HL-60 (cell line): Measurements from ENCODE around the gene MCEMP1.

Source experiments
- DNase-seq, 2 experiments: peaks; one replicate each; pipeline ENCODE4 v3.0.0-alpha.2; 2010 to 2020; ENCODE audit warnings: low read depth in 1 of 2, low spot score in 1 of 2
- H3K27ac ChIP-seq: fragments of 250-450 bp; sonication (Bioruptor Pico); replicated peaks from 2 replicates; pipeline ENCODE4 v1.5.1; 2020; ENCODE audit warnings: mild to moderate bottlenecking, moderate library complexity
- H3K27me3 ChIP-seq: fragments of 250-450 bp; sonication (Bioruptor Pico); 2 replicates; pipeline ENCODE4 v1.5.1; 2021; ENCODE audit warnings: mild to moderate bottlenecking, moderate library complexity; ENCODE audit not compliant: insufficient read depth, poor library complexity, severe bottlenecking
- H3K4me3 ChIP-seq: replicated peaks from 2 replicates; pipeline ENCODE4 v1.5.1; 2011; ENCODE audit warnings: mild to moderate bottlenecking, control low read depth, low read length; ENCODE audit not compliant: insufficient read depth
- CTCF ChIP-seq: IDR thresholded peaks from one replicate; pipeline ENCODE4 v1.5.1; 2011; ENCODE audit warnings: low read length, control low read depth, inconsistent platforms; ENCODE audit not compliant: insufficient read depth
- GABPA ChIP-seq: IDR thresholded peaks from 2 replicates; pipeline ENCODE4 v1.6.1; 2012; ENCODE audit warnings: low read depth
- POLR2AphosphoS5 ChIP-seq: IDR thresholded peaks from 2 replicates; pipeline ENCODE4 v1.6.1; 2012; ENCODE audit warnings: low read depth
- REST ChIP-seq: IDR thresholded peaks from 2 replicates; pipeline ENCODE4 v1.6.1; 2012; ENCODE audit warnings: low read depth; ENCODE audit not compliant: insufficient replicate concordance
- SPI1 ChIP-seq: IDR thresholded peaks from 2 replicates; pipeline ENCODE4 v1.6.1; 2012; ENCODE audit warnings: low read depth, mild to moderate bottlenecking, borderline replicate concordance

Gene MCEMP1

GRCh38 chr19:7689165-7689564 lies 12.3 kb downstream of the MCEMP1 start:
- Histone ChIP-seq H3K4me3 (no peak overlapping the region), H3K27ac (no peak overlapping the region), H3K27me3 (no peaks in the 10 kb centered on the region)
- TF ChIP-seq SPI1: no peak
- no peak for TF ChIP-seq GABPA
- no peak for TF ChIP-seq REST
- TF ChIP-seq POLR2AphosphoS5: no peak
- no peak for TF ChIP-seq CTCF
- DNase-seq: no peak

- Histone ChIP-seq H3K27ac (no peak overlapping the region), H3K27me3 (no peaks in the 10 kb centered on the region), H3K4me3 (no peak overlapping the region)
- no peak for DNase-seq
- TF ChIP-seq REST: no peak
- no peak for TF ChIP-seq CTCF
- TF ChIP-seq GABPA: no peak
- TF ChIP-seq SPI1: no peak
- no peak for TF ChIP-seq POLR2AphosphoS5
Observed at GRCh38 chr19:7690779-7691258, 13.9 kb downstream of the MCEMP1 start.

GRCh38 chr19:7691497-7691896 lies 14.6 kb downstream of the MCEMP1 start:
- no peak overlapping the region for H3K27ac ChIP-seq
- H3K4me3 ChIP-seq: no peak overlapping the region
- no peaks in the 10 kb centered on the region for H3K27me3 ChIP-seq
- TF ChIP-seq CTCF: no peak
- no peak for TF ChIP-seq SPI1
- no peak for TF ChIP-seq POLR2AphosphoS5
- no peak for TF ChIP-seq GABPA
- no peak for TF ChIP-seq REST
- no peak for DNase-seq
